OCI-LY1 (cell line): ENCODE measurements around the gene PAX6.

Source experiments
- EZH2 ChIP-seq: fragments of 200-600 bp; sonication (generic), shearing (Covaris generic); IDR thresholded peaks from 2 replicates; pipeline ENCODE4 v1.8.0; 2017; ENCODE audit warnings: borderline replicate concordance, mixed run types, mild to moderate bottlenecking, antibody characterized with exemption, low read length, moderate library complexity, mixed read lengths
- TF ChIP-seq, protein P1 (sequence below): fragments of 200-600 bp; sonication (generic), shearing (Covaris generic); IDR thresholded peaks from 2 replicates; pipeline ENCODE4 v1.5.1; 2017; ENCODE audit warnings: mild to moderate bottlenecking, antibody characterized with exemption, low read length, moderate library complexity, mixed read lengths

DNA sequence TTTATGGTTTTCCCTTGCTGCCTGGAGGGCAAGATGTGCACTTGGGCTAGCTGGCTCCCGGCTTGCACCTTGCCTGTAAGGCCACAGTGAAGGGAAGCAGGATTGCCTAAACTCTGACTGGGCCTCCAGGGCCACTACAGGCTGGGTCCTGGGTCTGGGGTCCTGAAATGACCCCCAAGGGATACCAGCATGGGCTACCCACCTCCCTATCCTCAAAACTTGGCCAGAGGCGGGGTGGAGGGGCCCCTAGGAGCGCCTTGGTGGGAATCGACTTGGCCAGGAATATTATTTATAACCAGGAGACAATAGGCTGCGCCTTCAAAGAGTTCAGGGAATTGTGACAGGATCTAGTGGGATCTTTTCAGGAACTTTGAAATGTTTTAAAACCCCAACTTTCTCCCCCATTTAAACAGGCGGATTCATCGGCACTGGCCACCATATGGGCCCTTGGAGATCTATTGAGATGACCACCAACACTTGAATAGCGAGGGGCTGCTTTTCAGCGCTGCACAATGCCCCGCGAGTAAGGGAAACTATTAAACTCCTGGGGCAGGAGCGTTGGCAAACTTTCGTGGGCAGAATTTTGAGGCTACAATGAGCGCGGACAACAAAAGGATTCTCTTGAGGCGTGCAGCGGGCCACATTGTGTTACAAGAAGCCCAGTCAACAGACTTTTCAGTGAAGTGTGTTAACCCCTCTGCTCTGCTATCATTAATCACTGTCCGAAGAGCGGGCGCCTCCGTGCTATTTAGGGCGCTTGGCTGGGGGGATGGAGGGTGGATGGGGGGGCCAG, 15.2 kb downstream of the PAX6 start:
- no peak for TF ChIP-seq EZH2
- TF ChIP-seq, protein P1, sequence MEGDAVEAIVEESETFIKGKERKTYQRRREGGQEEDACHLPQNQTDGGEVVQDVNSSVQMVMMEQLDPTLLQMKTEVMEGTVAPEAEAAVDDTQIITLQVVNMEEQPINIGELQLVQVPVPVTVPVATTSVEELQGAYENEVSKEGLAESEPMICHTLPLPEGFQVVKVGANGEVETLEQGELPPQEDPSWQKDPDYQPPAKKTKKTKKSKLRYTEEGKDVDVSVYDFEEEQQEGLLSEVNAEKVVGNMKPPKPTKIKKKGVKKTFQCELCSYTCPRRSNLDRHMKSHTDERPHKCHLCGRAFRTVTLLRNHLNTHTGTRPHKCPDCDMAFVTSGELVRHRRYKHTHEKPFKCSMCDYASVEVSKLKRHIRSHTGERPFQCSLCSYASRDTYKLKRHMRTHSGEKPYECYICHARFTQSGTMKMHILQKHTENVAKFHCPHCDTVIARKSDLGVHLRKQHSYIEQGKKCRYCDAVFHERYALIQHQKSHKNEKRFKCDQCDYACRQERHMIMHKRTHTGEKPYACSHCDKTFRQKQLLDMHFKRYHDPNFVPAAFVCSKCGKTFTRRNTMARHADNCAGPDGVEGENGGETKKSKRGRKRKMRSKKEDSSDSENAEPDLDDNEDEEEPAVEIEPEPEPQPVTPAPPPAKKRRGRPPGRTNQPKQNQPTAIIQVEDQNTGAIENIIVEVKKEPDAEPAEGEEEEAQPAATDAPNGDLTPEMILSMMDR = no peak
